ENCODE results near the gene RDH8. TPM values are rescaled to one million over a fixed set of nuclear protein-coding genes. Genes with fewer than 3 reads are reported as not detected.

RDH8 gene
- total RNA-seq, 1 donor from 2014 or later, result not detected

- H3K36me3 Mint-ChIP-seq (ENCODE audit: low read depth), result peaks cover 22% of the 10 kb centered on the region
- H3K4me1 Mint-ChIP-seq (ENCODE audit: low read depth), result peaks cover 17% of the 10 kb centered on the region
- H3K27ac Mint-ChIP-seq (ENCODE audit: unreplicated experiment), result peak overlapping the region; percentile 8
- no peak for DNase-seq (ENCODE audit: low spot score)
- no peak for TF ChIP-seq CTCF (IDR thresholded peaks at IDR 0.05)
- H3K9me3 Mint-ChIP-seq (ENCODE audit: low read depth), result no peaks in the 10 kb centered on the region
- H3K4me3 Mint-ChIP-seq (ENCODE audit: unreplicated experiment), result no peak overlapping the region
- no peaks in the 10 kb centered on the region for H3K27me3 Mint-ChIP-seq (ENCODE audit: low read depth)
These were observed 26.4 kb upstream of the RDH8 start for GRCh38 chr19:9986787-9987281.

- no peak for TF ChIP-seq CTCF (IDR thresholded peaks at IDR 0.05)
- DNase-seq (ENCODE audit: low spot score), result no peak
- Mint-ChIP-seq H3K27me3 (ENCODE audit: low read depth) (no peaks in the 10 kb centered on the region), H3K4me1 (ENCODE audit: low read depth) (peaks cover 8% of the 10 kb centered on the region), H3K27ac (ENCODE audit: unreplicated experiment) (no peak overlapping the region), H3K9me3 (ENCODE audit: low read depth) (no peaks in the 10 kb centered on the region), H3K4me3 (ENCODE audit: unreplicated experiment) (no peak overlapping the region), H3K36me3 (ENCODE audit: low read depth) (peaks cover 16% of the 10 kb centered on the region)
These were observed 23.8 kb upstream of the RDH8 start for GRCh38 chr19:9989504-9989903.

GRCh38 chr19:9991425-9992191 lies 21.7 kb upstream of the RDH8 start:
- no peak for DNase-seq (ENCODE audit: low spot score)
- Mint-ChIP-seq H3K27ac (ENCODE audit: unreplicated experiment) (no peak overlapping the region), H3K4me3 (ENCODE audit: unreplicated experiment) (no peak overlapping the region)

GRCh38 chr19:9995084-9995483 lies 18.2 kb upstream of the RDH8 start:
- peaks cover 22% of the 10 kb centered on the region for H3K36me3 Mint-ChIP-seq (ENCODE audit: low read depth)
- no peak overlapping the region for H3K27ac Mint-ChIP-seq (ENCODE audit: unreplicated experiment)
- peaks cover 2% of the 10 kb centered on the region for H3K4me1 Mint-ChIP-seq (ENCODE audit: low read depth)
- H3K27me3 Mint-ChIP-seq (ENCODE audit: low read depth), result no peaks in the 10 kb centered on the region
- H3K9me3 Mint-ChIP-seq (ENCODE audit: low read depth), result no peaks in the 10 kb centered on the region
- H3K4me3 Mint-ChIP-seq (ENCODE audit: unreplicated experiment), result no peak overlapping the region
- TF ChIP-seq CTCF (IDR thresholded peaks at IDR 0.05), result no peak
- no peak for DNase-seq (ENCODE audit: low spot score)

More at GRCh38 chr19:9991425-9992191, 21.7 kb upstream of the RDH8 start:
- Mint-ChIP-seq H3K27me3 (ENCODE audit: low read depth) (no peaks in the 10 kb centered on the region), H3K4me1 (ENCODE audit: low read depth) (peaks cover 6% of the 10 kb centered on the region), H3K9me3 (ENCODE audit: low read depth) (no peaks in the 10 kb centered on the region), H3K36me3 (ENCODE audit: low read depth) (peaks cover 19% of the 10 kb centered on the region)
- TF ChIP-seq CTCF (IDR thresholded peaks at IDR 0.05), result no peak

- Mint-ChIP-seq H3K4me1 (ENCODE audit: low read depth) (peaks cover 8% of the 10 kb centered on the region), H3K27ac (ENCODE audit: unreplicated experiment) (no peak overlapping the region), H3K36me3 (ENCODE audit: low read depth) (peaks cover 23% of the 10 kb centered on the region), H3K4me3 (ENCODE audit: unreplicated experiment) (no peak overlapping the region), H3K9me3 (ENCODE audit: low read depth) (no peaks in the 10 kb centered on the region), H3K27me3 (ENCODE audit: low read depth) (no peaks in the 10 kb centered on the region)
- DNase-seq (ENCODE audit: low spot score), result no peak
- no peak for TF ChIP-seq CTCF (IDR thresholded peaks at IDR 0.05)
These were observed 17.3 kb upstream of the RDH8 start for GRCh38 chr19:9995999-9996398.

Measured in chondrocyte (in vitro differentiated cells).